Measurements from ENCODE around the gene CFAP20DC.
"Not testable (repeated sequence)": the region's sequence is repeated elsewhere in the genome, so short reads cannot be mapped to it uniquely, and the experiment has no call there.

CFAP20DC gene

DNA sequence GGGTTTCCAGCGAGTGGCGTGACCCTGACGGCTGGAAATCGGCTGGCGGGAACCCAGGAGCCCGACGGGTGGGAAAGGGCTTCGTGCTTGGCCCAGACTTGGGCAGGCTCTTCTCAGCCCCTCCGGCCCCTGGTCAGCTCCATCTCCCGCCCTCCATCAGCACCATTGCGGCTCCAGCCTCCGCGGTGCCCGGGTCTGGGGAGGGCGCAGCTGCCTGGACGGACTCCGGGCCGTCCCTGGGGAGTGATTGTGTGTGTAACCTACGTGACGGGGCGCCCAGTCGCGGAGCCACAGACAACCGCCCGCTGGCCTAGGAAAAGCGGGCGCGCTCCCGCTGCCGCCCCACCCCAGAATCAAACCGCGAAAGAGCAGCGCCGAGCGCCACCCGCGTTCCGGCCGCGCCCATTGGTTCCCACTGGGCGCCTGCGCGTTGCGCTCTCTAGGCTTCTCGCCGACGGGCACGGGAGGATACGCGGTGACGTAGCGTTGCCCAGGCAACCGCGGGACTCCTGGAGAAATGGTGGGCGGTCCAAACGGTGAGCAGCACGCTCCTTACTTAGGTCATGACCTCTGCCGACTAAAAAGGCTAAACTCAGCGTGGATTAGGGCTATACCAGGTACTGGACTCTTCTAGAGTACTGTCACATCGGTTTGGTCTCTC lies at the start of gene CFAP20DC:
Gene CFAP20DC, minus strand, starts transcription at position 355 of the 661 bp plus-strand sequence. CDS start 394 bp downstream, outside the sequence.
- peak; percentile 84 for DNase-seq

- not testable (repeated sequence) for DNase-seq
Measured at GRCh38 chr3:59098516-59098915, 48.7 kb upstream of the CFAP20DC start.

DNA sequence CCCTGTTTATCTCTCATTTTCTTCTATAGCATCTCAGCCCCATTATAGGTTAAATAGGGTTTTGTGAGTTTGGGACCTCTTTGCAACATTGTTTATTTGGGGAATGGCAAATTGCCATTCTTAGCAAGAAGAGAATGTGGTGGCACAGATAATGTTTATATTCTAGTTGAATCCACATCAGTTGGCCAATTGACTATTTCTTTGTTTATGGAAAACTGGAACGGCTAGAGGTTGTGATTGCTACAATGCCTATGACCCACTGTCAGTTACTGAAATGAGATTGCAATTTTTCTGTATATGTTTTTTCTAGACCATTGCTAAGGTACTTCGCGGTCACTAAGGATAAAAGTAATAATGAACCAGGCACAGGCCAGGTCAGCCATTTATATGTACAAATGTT lies 44.6 kb upstream of the CFAP20DC start:
- no peak for DNase-seq

DNA sequence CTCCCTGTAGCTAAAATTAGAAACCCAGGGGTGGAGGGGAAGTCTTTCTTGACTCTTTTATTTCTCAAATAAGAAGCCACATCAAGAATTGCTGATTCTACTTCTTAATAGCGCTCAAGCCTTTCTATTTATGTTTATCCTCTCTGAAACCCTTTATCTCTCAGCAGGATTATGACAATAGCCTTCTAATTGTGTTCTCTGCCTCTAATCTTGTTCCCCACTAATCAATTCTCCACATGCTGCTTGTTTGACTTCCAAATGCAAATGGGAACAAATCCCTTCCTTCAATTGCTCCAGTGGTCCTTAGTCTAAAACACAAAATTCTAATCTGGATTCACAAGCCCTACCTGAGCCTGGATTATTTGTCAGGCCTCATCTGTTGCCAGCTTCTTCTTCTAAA lies 43.7 kb upstream of the CFAP20DC start:
- no peak for DNase-seq

DNA sequence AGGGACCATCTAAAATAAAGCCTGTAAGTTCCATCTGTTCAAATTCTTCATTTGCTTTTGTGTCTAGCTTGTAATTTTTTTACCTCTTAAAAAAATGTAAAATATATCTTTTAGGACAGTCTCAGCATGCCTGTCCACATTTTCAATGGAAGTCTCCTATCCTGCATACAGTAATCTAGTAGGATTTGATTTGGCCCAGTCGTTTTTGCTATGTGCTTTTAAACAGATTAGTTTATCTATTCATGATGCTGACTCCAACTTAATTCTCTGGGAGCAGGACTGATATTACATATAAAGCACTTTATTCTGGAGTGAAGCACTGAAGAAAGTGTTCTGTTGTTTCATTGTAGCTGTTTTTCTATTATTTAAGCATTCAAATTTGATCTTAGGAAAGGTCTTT lies 38.9 kb upstream of the CFAP20DC start:
- DNase-seq: no peak

- DNase-seq: no peak
Measured at GRCh38 chr3:59085976-59086375, 36.2 kb upstream of the CFAP20DC start.

- DNase-seq: no peak
Measured at GRCh38 chr3:59084583-59084982, 34.8 kb upstream of the CFAP20DC start.

DNA sequence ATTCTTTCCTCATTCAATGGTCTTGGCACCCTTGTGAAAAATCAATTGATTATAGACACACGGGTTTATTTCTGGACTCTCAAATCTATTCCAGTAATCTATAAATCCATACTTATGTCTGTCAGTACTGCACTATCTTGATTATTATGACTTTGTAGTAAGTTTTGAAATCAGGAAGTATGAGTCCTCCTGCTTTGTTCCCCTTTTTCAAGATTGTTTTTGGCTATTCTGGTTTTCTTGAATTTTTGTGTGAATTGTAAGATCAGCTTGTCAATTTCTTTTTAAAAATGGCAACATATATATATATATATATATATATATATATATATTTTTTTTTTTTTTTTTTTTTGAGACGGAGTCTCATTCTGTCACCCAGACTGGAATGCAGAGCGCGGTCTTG lies 32.3 kb upstream of the CFAP20DC start:
- DNase-seq: no peak

GRCh38 chr3:59081071-59081470 lies 31.2 kb upstream of the CFAP20DC start:
- DNase-seq: no peak

DNA sequence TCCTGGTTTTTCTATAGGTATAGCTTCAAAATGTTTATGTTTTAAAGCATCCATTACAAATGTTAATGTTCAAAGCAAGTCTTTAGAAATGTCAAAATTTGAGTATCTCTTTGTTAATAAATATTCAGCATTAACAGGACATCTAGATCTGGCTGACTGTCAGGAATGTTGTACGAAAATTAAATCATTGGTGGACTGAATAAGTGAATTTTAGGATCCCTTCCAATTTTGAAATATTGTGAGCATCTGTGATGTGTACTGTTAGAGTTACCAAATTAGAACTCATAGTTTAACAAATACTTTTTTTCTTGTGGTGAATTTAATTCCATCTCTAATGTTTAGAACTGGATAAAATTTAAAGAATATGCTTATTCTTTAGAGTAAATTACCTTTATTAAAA lies 30.1 kb upstream of the CFAP20DC start:
- DNase-seq: no peak

GRCh38 chr3:59074764-59075163 lies 24.9 kb upstream of the CFAP20DC start:
- no peak for DNase-seq

DNA sequence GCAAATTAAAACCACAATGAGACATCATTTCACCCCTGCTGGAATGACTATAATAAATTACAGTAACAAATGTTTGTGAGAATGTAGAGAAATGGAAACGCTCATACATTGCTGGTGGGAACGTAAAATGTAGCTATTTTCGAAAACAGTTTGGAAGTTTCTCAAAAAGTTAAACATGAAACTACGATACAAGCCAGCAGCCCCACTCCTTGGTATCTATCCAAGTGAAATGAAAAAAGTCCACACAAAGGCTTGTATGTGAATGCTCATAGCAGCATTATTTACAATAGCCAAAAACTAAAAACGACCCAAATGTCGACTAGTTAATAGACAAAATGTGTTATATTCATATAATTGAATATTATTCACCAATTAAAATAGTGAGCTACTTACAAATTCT lies 22.9 kb upstream of the CFAP20DC start:
- no peak for DNase-seq

DNA sequence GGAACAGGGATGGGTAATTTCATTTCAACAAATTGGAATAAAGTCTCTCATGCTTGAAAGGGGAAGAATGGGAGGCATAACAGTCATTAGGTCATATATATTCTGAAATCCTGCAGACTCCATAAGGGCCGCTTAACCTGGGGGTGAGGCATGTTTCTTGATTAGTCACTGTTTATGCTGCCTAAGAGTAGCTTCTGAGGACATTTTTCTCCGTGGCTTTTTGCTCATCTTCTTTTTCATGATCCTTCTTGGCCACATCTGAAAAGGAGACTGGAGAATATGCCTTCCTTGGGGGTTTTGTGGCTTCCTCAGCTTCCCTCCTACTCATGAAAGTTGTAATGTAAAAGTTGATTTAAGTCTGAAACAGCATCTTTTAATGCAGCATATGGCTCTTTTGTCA lies 20.0 kb upstream of the CFAP20DC start:
- DNase-seq: no peak

DNA sequence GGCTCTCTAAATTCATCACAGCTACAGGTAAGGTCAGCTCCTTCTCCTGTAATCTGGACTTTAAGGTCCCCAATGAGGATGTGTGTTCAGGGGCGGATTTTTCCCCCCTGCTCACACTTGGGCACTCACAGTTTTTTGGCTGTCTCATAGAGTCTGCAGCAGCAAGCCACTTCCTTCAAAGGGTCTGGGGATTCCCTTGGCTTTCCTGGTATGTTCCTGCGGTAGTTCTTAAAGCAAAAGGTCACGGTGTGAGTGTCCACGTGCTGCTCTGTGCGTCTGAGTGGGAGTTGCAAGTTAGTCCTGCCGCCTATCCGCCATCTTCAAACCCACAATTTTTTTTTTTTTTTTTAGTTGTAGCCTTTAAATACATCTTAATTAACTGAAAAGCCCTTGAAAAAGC lies 15.4 kb upstream of the CFAP20DC start:
- DNase-seq: no peak

DNA sequence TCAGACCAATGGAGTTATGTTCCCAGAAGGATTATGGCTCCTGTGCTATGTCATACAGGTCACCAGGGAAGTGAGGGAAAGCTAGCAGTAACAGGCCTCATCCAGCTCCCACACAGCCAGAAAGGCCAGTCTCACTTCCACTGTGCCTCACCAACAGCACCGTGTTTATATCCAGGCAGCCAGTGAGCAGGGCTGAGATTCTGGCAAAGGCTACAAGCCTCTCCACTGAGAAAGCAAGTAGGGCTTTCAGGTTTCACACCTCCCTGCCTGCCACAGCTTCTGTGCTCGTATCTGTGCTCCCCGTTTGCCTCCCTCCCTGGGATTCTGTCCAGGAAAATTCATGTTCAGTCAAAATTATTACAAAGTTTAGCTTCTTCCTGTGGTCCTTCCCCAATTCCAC lies 14.9 kb upstream of the CFAP20DC start:
- DNase-seq: no peak

- no peak for DNase-seq
Measured at GRCh38 chr3:59064276-59064675, 14.5 kb upstream of the CFAP20DC start.

- DNase-seq: no peak
Measured at GRCh38 chr3:59056706-59057105, 6.9 kb upstream of the CFAP20DC start.

GRCh38 chr3:59052803-59053411 lies 3.1 kb upstream of the CFAP20DC start:
- DNase-seq: peak; percentile 32

- not testable (repeated sequence) for DNase-seq
Measured at GRCh38 chr3:59050811-59051414, 1.1 kb upstream of the CFAP20DC start.

GRCh38 chr3:59046839-59047238 lies 3.0 kb downstream of the CFAP20DC start:
- no peak for DNase-seq

- no peak for DNase-seq
Measured at GRCh38 chr3:59043391-59043790, 6.4 kb downstream of the CFAP20DC start.

DNA sequence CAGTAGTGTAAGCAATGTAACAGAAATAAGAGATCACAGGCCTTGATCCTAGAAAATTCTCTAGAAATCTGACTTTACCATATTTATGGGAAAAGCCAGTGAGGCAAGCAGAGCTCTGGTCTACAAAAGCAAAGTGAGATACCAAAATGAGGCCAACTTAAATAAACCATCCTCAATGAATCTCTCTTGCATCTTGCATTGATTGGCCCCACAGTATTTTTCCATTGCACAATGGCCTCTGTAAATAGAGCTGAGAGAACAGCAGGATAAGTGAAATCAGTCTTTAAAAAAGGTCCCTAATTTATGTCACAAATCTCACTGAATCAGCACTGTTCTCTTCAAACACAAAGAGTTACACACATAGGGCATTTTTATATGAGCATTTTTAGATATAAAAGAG lies 8.9 kb downstream of the CFAP20DC start:
- no peak for DNase-seq

DNA sequence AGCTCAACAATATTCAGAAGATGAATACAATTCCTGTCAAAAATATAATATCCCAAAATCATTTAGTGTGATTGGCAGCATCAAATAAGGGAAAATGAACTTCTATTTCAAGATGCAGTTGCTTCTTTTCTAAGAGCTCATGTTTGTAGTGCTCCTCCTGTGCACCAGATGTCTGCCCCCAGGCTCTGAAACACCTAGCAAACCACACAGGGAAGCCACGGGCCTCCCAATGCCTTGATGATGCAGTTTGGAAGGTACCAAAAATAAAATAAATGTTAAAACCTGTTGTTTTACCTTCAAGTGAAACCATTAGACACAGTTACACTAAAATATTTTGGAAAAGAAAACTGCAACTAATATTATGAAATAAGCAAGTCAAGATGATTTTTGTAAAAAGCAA lies 22.2 kb downstream of the CFAP20DC start:
- DNase-seq: no peak

GRCh38 chr3:59023612-59024011 lies 26.2 kb downstream of the CFAP20DC start:
- no peak for DNase-seq

- DNase-seq: no peak
Measured at GRCh38 chr3:59017617-59017984, 32.2 kb downstream of the CFAP20DC start.

All from RPMI8226 (cell line).